GM19452 (cell line): ENCODE measurements around the gene DNAJC6.
A peak's percentile ranks its signal among the peaks of the same experiment; 100 is the strongest.
"Not testable (repeated sequence)": the region's sequence is repeated elsewhere in the genome, so short reads cannot be mapped to it uniquely, and the experiment has no call there.

Experiments used
- ATAC-seq: cut with Tn5 transposase; IDR thresholded peaks from one replicate; pipeline ENCODE4 v1.9.1; 2021; ENCODE audit not compliant: unreplicated experiment

DNAJC6 gene

DNA sequence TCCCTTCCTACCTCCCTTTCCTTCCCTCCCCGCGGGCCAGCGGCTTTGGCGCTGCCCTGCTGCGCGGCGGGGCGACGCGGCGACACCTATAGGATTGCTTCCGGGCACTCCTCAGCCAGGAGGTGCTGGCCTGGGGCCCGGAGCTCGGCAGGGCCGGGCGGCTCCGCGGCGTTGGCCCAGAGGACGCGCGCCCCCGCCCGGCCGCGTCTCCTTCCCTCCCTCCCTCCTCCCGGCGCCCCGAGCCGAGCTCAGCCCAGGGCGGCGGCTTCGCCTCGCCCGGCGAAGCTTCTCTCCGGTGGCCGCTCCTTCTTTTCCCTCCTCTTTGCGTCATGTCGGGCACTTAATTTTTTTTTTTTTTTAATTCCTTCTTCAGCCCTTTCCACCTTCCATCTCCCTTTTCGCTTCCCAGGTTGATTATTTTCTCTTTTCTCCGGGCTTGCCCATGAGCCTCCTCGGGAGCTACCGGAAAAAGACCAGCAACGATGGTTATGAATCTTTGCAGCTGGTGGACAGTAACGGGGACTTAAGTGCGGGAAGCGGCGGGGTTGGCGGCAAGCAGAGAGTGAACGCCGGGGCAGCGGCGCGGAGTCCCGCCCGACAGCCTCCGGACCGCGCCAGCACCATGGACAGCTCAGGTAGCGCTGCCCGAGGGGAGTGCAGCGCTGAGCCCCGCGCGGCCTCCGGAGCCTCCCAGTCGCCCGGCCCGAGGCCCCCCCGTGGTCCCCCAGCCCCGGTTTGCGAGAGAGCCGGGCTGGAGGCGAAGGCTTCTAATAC, at the start of gene DNAJC6:
DNAJC6 (plus strand) TSS at position 240 of the 774 bp plus-strand sequence; CDS start at position 443, 203 bp downstream.
- no peak for ATAC-seq

DNA sequence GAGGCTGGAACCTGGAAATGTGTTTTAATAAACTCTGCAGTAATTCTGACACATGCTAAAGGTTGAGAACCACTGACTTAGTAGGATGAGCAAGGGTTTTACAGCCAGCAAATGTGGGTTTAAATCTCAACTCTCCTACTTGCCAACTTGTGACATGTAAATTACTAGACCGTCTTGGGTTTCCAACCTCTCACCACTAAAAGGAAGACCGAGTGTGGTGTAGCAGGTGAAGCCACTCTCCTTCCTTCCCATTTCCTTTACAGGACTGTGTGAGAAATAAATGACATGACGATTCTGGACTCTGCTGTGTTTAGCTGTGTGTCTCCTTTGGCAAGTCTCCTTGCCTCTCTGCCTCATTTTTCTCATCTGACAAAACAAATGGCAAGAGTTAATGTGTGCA, 49.5 kb upstream of the DNAJC6 start:
- no peak for ATAC-seq

DNA sequence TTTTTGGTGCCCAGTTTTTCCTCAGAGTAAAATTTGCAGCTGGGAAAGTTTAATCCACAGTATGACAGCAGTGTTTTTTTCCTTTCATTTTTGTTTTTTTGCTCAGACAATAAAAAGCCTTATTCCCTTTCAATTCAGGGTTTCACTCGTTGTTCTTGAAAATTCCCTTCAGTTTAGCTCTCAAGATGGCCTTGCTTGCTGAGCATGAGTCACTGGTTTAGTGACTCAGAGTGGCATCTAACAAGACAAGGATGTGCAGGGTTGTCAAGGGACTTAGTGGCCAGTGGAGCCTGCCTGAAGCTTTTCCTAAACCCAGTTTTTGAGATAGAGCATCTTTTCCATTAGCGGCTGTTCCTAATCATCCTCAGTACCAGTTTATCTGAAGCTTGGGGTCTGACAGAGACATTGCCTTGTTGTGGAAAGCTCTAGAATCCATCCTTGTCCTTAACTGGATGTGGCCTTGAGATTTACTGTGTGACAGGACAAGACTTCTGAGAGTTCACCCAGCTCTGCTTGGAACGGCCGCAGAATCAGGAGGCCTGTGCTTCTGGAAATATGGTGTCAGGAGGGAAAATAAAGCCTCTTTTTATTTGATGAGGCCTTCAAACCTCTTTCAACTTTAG, 48.4 kb upstream of the DNAJC6 start:
- ATAC-seq: peak; percentile 46

DNA sequence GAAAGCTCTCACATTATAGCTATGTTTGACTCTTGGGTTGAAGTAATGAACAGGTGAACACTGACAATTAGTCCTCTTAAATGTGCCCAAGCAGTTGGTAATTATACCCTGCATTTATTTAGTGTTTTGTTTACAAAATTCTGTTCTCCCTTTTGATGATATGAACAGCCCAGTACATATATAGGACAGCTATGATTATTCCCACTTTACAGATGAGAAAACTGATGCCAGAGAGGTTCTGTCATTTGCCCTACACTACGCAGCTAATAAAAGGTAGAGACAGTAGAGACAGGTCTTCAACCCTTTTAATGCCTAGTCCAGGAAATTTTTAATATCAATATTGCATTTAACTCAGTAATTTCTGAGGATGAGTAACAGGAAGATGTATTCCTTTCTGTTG, 46.1 kb upstream of the DNAJC6 start:
- no peak for ATAC-seq

DNA sequence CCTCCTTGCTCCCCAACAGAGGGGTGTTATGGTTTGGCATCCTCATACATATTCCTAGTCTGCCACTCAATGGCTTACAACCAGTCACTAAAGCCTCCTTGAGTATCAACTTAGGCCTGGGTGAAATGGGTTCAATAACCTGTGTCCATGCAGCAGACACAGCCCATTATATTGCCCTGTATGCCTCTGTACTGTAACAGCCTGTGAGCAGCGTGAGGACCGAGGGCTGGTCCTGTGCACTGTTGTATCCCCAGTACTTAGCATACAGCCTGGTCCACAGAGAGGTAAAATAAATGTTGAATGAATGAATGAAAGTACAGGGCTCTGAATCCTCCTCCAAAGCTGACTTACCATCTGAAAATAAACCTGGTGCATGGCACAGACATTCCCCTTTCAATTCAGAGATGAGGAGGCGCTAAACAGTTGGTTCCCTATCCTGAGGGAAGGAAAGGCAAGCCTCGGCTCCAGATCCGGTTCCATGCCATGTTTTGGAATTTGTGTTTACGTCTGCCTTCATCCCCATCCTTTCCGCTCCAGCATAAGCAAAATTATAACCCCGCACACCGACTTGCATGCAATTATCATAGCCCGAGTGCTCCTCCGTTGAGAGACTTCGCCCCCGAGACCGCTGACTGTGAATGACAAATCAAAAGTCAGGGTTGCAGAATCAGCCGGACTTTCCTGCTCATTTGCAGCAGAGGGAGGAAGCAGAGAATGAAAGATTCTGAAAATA, 45.0 kb upstream of the DNAJC6 start:
- ATAC-seq: no peak

DNA sequence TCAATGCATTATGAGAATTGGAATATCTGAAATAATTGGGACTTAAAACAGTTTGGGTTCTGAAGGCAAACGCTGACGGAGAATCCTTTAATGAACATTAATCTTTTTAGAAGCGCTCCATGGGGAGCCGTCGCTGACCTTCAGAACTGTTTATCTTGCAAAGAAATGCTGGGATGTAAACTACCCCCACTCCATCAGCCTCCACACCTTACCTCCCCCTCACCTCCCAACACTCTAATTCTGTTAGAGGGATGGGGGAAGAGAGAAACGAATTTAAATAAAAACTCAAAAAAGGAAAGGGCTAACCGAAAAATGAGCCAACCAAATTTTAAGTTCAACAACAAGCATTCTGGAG, 44.1 kb upstream of the DNAJC6 start:
- ATAC-seq: no peak

DNA sequence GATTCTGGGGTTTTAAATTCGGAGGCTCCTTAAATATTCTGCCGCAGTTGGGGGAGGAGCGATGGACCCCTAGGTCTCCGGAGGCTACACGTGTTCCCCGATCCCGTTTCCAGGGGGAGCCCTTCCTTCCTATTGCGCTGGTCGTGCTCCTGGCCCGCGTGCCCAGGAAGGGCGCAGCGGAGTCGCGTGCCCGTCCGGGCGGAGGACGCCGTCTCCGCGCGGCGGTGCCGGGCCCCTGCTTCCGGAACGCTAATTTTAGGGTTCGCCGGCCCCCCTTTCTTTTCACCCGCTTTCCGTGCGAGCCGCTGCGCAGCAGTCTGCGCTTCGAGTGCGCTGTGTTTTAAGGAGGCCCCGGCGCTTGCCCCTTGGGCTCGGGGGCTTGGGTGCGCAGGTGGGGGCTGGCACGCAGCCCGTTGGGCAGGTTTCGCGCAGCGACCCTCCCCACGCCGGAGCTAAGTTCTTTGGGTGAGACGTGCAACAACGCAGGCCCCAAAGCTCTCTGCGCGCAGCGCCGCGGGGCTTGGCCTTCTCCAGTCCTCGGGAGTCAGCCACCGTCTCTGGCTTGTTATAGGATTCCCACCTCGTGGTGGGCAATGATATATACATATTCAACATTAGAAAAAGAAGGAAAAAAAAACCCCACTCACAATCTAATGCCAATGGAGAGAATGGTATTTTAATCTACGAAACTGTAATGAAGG, 43.5 kb upstream of the DNAJC6 start:
- peak; percentile 57 for ATAC-seq

DNA sequence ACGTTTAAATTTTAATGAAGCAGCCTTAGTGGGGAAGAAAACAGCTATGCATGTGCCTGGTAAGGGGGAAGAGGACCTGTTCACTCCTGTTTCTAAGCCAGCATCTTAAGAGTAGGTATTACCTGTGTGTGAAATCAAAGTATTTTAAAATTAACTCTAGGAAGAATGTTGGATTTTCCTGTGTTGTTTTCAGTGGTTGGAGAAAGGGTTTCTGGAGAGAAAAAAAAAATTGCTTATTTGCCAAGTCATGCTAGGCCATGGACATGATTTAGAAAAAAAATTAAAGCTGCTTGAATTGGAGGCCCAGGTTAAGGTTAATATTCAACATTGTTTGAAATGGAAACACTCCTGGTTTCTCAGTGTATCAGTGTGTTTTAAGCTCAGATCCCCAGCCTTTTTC, 42.9 kb upstream of the DNAJC6 start:
- ATAC-seq: no peak

DNA sequence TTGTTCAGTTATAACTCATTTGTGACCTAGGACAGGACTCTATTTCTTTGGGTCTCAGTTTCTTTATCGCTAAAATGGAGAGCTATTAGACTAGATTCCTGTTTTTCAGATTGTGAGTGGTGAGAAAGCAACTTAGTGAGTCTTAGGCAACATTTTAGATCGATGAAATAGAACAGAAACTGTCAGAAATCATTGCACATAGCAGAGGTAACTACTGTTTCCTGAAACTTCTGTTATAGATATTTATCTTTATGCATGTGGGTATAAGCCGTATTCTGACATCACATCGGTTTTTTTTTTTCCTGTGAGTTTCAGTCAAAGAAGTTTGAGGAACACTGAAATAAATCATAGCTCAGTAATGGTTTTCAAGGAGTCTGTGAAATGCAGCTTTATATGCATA, 42.1 kb upstream of the DNAJC6 start:
- ATAC-seq: no peak

DNA sequence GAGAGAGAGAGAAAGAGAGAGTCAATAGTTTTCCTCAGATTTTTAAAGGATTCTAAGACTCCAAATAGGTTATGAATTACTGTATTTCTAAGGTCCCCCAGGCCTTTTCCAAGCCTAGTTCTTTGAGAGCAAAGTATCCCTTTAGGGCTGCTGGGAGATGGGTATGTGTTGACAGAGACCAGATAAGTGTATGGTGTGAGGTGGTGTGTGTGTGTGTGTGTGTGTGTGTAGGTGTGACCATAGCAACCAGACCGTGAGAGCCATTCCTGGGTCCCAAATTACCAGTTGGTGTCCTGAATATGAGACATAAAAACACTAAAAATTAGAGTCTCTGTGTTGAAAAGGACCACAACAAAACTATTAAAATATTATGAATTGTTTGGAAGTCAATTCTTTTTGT, 41.7 kb upstream of the DNAJC6 start:
- ATAC-seq: no peak

DNA sequence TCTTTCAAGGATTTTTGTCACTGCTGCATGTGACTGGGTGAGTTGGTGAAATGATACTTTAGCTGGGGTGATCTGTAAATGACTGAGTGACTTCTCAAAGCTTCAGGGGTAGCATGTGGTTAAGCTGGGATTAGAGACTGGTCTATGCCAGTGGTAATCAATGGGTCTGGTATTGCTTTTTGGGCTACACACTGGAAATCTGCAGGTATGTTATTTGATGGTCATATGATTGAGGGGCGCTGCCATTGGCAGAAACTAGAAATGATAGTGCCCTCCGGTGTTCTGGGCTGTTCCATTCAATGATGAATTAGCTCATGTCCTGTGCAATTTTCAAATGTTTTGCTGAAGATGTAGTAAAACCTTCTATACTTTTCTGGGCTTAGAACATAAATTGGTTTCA, 39.7 kb upstream of the DNAJC6 start:
- ATAC-seq: no peak

DNA sequence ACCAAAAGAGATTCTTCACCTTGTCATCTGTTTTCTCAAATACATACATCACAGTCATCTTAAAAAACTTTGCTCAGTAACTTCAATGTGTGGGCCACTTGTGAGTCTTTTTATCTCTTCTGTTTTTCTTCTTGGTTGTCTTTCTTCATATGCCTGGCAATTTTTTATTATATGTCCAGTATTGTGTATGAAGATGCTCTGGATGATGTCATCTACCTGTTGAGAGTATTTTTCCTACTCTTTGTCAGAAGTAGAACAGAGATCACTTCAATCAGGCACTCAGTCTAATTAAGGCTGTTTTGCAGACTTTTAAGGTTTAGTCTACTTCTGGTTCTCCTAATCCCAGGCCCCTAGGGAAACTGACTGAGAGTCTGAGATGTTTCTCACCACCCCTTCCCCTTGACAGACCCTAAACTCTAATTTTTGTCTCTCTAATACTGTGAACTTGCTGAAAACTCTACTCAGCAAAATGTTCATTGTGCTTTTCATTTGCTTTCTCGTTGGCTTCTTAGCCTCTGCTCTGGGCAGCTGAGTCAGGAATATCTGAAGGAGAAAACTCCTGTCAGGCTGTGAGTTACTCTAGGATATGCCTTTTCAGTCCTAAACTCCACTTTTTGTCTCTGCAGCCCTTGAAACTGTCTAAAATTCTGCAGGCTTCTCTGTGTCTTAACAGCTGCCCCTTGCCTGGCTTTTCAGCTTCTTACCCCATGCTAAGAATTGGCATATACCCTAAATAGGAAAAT, 33.0 kb upstream of the DNAJC6 start:
- ATAC-seq: no peak

DNA sequence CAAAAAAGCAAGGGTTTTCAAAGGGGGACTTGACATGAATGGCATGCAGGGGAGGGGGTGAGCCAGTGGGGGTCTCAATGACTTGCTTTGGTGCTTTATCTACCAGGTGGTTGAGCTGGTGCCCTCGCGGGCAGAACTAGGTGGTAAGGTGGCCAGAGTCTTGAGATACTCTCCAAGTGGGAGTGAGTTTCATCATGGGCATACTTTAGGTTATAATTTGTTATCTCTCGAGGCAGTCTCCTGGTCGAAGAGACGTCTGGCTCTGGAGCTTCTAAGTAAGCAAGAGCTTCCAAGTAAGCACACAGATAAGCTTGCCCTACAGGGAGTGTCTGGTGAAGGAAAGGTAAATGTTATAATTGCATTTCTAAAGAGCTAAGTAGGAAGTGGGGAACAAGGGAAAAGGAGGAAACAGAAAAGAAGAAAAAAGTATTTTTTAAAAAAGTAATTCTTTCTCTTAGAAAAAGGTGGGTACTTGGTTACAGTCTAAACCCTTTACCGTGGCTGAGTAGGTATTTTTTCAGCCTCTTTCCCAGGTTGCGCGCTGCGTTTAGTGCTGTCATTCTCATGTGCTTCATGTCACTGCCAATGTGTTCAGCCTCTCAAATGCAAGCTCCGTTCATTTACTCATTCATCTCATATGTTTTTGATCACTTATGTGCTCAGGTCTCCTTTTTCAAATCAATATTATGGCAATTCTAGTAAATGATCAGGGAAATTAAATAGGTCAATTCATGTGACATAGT, 31.6 kb upstream of the DNAJC6 start:
- ATAC-seq: no peak

DNA sequence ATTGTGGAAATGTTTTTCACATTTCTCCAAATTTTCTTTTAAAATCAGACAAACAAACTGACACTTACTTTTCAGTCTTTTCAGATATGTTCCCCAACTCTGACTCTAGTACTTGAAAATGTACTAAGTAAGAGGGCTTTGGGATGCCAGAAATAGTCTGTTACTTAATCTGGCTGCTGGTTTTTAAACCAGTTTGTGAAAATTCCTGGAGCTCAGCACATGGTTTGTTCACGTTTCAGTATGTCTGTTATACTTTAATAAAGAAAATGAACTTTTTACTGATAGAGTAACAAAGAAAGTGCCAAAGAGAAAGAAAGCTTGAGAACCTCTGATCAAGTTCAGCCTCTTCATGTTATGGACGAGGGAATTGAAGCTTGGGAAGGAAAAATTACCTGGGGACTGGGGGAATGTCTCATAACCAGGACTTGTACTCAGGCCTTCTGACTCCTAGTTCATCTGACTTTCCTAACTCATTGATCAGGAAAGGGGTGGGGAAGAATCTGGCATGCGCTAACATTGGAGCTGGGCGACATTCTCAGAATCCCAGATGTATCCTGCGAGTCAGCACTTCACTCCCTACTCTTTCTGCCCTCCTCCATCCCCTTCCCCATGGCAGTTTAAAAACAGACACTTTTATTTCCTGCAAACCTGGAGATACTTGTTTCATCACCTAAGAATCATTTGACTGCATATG, 30.8 kb upstream of the DNAJC6 start:
- no peak for ATAC-seq

DNA sequence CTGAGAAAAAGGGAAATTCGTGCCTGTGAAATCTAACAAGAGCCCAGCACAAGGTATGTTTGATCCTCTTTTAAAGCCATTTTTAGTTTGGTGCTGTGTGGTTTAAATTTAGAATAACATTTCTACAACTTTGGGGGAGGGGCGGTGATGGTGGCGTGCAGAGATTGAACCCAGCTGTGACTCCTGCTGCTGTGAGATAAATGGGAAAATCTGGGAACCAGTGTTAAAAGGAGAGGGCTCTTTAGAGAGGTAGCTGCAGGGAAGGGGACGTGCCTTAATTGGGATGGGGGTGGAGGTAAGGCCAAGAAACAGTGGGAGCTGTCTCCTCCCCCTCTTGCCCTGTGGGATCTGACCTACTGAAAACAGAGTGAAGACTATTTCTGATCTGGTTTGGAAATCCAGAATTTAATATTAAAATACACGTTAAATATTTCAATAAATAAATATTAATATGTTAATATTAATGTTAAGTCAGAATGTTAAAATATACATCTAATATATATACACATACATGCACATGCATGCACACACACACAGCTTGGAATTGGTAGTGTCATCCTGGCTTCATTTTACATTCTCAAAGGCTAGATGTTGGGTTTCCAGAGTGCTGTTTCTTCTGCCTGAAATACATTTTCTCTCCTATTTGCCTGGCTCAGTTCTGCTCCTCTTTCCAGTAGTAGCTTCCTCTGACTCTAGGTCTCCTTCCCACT, 30.1 kb upstream of the DNAJC6 start:
- ATAC-seq: no peak

DNA sequence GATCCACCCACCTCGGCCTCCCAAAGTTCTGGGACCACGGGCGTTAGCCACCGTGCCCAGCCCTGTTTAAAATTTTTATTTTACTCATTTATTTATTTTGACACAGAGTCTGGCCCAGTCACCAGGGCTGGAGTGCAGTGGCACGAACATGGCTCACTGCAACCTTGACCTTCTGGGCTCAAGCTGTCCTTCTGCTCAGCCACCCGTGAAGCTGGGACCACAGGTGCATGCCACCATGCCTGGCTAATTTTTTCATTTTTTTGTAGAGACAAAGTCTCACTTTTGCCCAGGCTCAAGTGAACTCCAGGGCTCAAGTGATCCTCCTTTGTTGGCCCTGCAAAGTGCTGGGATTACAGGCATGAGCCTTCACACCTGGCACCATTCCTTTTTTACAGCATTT, 27.5 kb upstream of the DNAJC6 start:
- ATAC-seq: no peak

DNA sequence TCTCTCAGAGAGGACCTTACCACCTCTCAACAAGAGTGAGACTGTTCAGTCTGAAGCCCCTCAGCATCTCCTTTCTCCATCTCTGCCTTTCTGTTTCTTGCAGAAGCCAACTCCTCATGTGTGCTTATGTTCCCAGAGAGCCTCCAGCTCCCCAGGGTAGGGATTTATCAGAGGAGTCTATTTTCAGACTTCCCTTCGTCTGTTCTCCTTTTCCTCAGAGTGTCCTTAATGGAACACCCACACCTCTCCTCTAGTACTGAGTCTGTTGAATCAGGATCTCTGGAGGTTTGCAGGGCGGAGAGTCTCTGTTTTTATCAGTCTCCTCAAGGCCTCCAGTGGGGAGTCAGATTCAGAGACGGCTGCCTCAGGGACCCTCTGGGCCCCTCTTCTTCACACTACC, 25.1 kb upstream of the DNAJC6 start:
- no peak for ATAC-seq

DNA sequence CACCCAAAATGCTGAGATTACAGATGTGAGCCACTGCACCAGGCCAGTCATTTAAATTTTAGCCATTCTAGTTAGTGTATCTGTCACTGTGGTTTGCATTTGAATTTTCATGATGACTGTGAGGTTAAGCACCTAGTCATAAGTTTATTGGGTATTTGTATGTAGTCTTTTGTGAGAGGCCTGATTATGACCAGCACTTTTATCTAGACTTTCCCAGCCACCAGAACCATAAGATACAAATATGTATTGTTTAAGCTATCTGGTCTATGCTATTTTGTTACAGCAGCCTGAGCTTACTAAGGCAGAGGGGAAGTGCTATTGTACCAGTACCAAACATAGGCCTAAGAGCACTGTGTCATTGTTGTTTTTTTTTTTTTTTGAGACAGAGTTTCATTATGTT, 19.9 kb upstream of the DNAJC6 start:
- peak; percentile 68 for ATAC-seq

DNA sequence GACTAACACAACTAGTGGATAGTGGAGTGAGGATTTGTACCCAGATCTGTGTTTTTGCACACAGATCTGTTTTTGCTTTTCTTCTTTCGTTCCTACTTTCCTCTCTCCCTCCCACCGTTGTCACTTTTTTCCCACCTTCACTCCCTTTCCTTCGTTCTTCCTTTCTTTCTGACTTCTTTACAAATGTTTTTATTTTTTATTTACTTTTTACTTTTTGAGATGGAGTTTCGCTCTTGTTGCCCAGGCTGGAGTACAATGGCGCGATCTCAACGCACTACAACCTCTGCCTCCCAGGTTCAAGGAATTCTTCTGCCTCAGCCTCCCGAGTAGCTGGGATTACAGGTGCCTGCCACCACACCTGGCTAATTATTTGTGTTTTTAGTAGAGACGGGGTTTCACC, 17.5 kb upstream of the DNAJC6 start:
- ATAC-seq: not testable (repeated sequence)
